HG03354 (cell line): ENCODE results near the gene WDFY2.
"Not testable (repeated sequence)": the region's sequence is repeated elsewhere in the genome, so short reads cannot be mapped to it uniquely, and the experiment has no call there.

Experiments
- ATAC-seq: cut with Tn5 transposase; IDR thresholded peaks from one replicate; pipeline ENCODE4 v1.9.1; 2021; ENCODE audit warnings: mild to moderate bottlenecking; ENCODE audit not compliant: unreplicated experiment, poor library complexity, severe bottlenecking

Gene WDFY2, protein sequence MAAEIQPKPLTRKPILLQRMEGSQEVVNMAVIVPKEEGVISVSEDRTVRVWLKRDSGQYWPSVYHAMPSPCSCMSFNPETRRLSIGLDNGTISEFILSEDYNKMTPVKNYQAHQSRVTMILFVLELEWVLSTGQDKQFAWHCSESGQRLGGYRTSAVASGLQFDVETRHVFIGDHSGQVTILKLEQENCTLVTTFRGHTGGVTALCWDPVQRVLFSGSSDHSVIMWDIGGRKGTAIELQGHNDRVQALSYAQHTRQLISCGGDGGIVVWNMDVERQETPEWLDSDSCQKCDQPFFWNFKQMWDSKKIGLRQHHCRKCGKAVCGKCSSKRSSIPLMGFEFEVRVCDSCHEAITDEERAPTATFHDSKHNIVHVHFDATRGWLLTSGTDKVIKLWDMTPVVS

DNA sequence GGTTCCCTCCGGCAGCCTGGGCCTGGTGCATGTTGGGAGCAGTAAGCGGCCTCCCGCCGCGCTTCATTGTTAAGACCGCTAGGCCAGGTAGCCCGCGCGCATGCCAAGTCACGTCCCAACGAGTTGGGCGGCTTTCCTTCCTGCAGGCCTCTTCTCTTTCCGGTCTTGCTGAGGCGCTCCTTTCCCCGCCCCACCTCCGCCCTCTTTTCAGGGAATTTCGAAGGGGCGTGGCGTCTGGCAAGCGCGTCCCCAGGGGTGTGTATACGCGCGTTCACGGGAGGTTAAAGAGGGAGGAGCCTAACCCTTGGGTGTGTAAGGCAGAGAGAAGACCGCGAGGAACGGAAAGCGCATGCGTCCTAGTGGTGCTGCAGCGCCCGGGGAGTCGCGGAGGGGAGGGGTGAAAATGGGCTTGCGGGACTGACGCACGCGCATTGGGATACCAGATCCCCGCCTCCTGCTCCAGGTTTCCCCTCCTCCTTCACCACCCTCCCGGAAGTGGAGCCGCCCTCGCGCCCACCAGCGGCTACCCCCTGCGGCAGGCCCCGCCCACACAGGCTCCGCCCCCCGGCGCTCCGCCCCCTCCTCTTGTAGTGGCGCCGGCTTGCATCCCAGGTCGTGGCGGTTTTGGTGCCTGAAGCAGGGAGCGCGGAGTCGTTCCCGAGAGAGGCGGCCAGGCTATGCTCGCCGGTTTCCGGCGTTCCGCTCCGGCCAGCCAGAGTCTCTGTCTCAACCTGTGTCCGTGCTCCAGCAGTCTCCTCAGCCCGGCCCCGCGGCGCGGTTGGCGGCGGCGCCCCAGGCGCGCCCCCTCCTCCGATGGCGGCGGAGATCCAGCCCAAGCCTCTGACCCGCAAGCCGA lies at the start of gene WDFY2:
Gene WDFY2 (plus strand): TSS at position 588 of the 856 bp plus-strand sequence. CDS start 226 bp downstream, at position 814.
- peak; percentile 84 for ATAC-seq

DNA sequence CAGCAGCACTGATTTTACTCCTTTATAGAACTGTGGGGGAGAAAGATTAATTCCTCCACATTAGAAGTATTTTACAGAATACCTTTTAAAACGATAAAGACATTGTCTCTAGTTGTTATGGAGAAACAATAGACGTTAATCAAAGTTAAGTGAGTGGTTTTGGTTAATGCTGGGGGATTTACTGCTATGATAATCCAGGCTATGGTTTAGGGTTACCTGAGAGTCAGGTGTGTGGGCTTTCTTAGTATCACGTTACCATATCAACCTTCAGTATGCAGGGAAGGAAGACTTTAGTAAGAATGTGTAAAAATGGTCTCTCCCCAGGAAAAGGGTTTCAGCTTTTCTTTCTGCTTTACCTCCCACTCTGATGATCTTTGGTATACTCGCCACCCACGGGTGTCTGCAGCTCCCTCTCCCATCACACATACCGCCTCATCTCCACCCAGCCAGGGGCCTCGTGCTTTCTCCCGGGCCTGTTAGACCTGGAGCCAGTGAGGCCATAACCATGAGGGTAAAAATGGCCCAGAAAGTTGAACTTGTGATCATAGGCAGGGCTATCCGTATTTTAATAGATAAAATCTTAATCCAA lies 45.6 kb upstream of the WDFY2 start:
- ATAC-seq: no peak

DNA sequence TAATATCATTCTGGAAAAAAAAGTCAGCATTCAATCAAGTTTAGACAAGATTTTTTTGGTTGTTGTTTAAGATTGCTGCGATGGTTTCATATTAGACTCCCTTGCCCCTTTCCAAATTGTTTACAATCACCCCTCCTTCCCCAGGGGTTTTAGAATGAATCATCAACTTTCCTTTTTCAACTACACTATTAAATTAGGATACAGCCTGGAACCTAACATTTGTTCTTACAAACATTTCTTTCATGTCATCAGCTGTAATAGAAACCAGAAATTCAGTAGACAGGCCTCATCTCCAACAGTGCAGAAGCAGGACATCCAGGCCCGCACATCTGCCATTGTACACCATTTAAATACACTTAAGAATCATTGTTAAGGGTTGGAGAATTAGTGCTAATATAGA lies 44.4 kb upstream of the WDFY2 start:
- ATAC-seq: no peak

DNA sequence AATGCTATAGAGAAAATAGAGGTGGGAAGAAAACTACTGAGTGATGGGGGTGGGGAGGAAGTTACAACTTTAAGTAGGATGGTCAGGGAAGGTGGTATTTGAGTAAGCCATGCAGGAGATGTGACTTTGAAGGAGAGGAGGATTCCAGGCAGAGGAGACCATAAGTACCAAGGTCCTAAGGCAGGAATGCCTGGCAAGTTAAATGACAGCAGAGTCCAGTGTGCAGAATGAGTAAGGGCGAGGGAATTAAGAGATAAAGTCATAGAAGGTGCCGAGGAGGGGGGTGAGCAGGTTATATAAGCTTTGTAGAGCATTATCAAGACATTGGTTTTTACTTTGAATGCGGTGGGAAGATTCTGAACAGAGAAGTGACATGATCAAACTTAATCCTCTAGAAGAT lies 43.2 kb upstream of the WDFY2 start:
- ATAC-seq: no peak

DNA sequence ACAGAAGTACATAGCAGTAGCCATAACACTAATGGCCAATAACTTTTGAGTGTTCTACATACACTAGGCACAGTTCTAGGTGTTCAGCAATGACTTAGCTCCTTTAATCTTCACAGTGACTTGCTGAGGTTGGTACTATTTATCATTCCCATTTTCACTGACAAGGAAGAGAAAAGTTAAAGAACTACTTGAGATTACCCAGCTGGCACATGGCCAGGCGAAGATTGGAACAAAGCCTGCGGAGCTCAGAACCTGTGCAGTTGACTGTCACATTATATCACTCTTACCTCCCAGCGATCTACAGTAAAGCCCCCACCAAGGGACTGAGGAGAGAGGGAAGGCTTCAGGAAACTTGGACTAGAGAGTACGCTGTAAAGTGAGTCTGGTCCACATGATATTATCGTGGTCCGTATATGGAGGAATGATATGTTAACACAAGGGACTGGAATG lies 42.4 kb upstream of the WDFY2 start:
- ATAC-seq: no peak

DNA sequence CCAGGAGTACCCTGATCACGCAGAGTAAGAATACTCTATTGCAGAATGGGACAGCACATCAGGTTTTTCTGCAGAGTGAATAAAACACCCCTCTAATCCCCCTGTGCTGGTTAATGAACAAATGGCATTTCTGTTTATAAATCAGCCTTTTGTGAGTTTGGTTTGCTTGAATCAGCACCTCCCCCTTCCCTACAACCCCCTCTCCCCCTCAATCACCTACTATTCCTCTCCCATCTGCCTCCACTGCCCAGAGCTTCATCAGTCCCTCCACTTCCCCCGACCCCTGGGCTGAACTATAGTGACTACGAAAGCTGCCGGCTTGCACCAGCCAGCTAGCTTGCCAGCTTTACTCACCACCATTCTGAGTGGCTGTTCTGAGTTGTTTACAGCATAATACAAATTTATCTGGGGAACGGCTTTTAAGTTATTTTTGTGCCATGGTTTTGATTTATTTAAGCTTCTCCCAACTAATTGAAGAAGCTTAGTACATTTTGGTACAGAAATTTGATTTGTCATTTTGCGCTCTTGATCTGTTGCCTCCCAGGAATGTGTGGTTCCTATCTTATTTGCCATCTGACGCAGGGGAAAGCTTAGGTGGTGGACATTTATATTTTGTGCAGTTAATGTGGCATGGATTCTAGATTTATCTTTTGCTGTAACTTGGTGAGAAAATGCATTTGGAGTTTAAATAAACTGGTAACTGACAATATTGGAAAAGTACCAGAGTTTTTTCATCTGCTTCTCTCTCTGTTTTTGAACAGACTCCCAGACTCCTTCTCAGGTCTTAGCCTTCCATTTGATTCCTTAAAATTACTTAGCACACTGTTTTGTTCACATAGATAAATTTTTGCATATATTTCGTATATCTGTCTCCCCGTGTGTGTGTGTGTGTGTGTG lies 41.7 kb upstream of the WDFY2 start:
- no peak for ATAC-seq

DNA sequence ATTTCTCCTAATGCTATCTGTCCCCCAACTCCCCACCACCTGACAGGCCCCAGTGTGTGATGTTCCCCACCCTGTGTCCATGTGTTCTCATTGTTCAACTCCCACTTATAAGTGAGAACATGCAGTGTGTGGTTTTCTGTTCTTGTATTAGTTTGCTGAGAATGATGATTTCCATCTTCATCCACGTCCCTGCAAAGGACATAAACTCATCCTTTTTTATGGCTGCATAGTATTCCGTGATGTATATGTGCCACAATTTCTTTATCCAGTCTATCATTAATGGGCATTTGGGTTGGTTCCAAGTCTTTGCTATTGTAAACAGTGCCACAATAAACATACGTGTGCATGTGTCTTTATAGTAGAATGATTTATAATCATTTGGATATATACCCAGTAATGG lies 38.8 kb upstream of the WDFY2 start:
- ATAC-seq: not testable (repeated sequence)

DNA sequence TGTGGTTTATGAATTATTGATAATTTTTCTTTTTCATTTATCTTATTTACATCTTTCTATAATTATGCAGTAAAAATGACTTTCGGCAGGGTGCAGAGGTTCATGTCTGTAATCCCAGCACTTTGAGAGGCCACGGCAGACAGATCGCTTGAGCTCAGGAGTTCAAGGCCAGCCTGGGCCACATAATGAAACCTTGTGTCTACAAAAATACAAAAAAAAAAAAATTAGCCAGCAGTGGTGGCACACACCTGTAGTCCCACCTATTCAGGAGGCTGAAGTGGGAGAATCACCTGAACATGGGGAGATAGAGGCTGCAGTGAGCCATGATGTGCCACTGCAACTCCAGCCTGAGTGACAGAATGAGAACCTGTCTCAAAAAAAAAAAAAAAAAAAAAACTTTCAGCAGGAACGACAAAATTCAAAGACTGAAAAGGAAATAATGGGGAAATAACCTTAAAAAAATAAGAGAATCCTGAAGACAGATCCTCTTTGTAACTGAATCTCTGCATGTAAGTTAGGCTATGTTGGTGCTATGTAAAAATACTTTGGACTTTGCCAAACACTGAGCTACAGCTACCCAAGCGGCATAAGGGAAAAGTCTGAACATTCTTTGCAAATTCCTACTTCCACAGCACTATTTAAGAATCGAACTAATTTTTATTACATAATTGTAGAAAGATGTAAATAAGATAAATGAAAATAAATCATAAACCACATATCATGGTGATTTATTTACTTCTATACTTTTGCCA lies 36.7 kb upstream of the WDFY2 start:
- ATAC-seq: no peak

DNA sequence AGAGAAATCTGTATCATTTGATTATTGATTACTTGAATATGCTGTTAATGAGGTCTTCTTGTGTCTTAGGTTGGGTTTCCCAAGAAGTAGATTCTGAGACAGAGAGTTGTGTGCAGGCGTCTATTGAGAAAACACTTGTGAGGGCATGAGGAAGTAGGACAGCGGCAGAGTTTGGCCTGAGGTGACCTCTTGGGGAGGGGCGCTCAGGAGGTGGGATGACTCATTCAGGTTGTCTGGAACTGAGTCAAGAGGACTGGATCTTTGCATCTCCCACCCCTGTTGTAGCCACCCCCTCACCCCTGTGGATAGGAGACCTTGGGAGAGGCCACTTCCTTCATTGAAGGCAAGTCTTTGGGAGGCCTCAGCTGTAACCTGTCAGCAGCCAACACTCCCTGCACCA lies 35.2 kb upstream of the WDFY2 start:
- no peak for ATAC-seq

DNA sequence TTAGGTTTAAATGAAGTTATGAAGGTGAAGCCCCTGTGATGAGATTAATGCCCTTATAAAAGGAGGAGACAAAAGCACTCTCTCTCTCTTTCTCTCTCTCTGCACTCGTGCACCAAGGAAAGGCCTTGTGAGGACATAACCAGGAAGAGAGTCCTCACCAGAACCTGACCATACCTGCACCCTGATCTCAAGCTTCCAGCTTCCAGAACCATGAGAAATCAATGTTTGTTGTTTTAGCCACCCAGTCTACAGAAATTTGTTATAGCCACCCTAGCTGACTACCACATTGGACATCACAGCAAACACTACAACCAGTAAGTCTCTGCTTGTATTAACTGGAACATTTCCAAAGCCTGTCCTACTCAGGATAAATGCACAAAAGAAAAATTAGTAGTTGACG lies 34.7 kb upstream of the WDFY2 start:
- no peak for ATAC-seq

DNA sequence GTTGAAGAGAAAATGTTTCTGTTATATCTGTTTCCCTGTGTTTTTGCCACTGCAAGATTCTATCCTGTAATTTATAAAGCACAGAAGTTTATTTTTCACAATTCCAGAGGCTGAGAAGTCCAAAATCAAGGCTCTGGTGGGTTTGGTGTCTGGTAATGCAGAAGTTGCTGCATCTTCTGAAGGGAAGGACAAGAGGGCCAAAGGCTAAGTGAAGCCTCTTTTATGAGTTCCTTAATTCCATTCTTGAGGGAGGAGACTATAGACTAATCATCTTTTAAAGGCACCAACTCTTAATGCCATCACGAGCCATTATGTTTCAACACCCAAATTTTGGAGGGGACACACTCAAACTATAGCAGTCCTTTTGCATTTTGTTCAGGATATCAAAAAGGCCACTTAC lies 34.1 kb upstream of the WDFY2 start:
- ATAC-seq: no peak

DNA sequence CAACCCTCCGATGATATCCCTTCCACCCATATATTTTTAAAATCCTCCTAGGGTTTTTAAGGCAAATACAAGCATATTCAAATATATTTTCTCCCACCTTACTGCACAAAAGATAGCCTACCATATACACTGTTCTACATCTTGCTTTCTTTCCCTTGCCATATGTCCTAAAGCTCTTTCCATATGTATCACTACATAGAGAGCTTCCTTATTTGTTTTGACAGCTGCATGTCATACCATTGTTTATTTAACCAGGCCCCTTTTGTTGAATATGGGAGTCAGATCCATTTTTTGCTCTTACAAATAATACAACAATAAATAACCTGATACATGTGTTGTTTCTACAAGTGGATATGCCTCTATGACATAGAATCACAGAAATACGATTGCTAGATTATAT lies 32.8 kb upstream of the WDFY2 start:
- no peak for ATAC-seq

DNA sequence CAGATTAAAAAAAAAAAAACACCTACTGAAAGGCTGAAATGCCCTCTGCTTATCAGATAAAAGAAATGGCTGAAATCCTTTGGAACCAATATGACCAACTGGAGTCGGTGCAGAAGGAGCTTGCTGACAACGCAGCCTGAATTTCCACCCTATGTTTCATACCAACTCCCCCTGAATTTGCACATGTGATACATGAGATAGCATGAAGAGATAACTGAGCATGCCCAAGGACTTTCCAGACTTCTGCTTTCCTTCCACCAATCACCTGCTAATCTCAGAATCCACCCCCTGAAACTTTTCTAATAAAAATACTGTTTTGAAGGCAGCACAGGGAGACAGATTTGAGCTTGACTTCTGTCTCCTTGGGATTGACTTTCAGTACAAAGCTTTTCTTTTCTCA lies 32.2 kb upstream of the WDFY2 start:
- no peak for ATAC-seq

DNA sequence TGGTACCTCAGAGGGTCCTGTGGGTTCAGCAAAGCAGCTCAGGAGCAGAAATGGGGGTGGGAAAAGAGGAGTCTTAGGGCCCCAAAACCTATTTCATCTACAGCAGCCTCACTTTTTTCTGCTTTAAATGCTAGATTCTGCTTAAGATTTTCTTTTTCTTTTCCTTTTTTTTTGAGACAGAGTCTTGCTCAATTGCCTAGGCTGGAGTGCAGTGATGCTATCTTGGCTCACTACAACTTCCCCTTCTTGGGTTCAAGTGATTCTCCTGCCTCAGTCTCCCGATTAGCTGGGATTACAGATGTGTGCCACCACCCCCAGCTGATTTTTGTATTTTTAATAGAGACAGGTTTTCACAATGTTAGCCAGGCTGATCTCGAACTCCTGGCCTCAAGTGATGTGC lies 30.7 kb upstream of the WDFY2 start:
- no peak for ATAC-seq

DNA sequence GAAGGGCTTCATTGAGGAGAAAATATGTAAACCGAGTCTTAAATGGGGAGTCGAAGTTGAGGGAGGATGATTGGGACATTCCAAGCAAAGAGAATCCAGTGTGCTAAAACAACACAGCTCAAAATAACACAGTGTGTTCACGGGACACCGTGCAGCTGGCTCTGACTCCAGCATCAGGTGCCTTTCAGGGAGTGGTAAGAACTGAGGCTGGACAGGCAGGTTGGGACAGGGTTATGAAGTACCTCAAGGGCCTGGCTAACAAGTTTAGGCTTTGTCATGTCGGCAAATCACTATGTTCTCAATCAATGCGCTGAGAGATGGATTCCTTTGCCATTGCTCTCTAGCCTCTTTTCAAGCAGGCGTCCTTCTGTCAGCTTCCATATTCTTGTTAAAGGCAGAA lies 27.5 kb upstream of the WDFY2 start:
- ATAC-seq: no peak

DNA sequence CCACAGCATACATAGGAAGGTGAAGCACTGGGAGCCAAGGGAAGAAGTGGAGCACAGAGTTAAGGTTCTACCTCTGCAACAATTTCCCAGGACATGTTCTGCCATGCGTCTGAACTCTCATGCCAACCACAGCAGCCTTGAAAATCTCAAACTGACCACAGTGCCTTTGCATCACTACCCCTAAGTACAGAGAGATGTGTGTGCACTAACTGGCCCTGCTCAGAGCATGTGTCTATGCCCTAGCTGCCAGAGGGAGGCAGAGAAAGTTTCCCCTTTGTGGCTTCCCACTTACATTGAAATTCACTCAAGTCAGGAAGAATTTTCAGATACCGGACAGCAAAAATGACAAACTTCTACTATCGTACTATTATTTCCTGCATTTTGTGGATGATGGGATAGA lies 26.8 kb upstream of the WDFY2 start:
- no peak for ATAC-seq

DNA sequence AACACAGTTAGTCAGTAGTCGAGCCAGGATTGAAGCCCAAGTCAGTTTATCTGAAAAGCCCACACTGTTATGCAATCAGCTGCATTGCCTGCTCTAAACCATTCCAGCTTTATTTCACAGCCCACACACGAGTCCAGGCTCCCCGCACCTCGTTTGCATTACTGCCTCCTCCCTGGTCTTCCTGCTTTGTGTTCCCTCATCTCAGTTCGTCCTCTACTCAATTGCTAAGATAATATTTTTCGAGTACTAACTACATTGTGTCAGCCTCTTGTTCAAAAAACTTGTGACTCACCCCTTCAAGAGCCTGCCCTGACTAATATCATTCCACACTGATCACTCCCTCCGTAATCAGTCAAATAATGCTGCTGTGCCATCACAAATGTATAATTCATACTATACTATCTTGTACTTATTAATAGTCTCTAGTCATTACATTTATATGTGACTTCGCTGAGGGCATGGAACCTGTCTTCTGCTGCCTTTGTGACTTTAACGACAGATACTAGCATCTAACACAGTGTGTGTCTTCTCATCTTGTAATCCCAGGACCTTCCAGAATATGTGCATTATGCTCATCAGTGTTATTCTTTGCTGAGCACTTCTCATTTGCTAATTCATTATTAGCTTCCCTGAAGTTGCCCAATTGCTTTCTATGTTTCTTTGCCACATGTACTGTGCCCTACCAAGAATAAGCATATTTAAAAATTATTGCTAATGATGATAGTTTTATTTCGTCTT lies 26.2 kb upstream of the WDFY2 start:
- no peak for ATAC-seq

DNA sequence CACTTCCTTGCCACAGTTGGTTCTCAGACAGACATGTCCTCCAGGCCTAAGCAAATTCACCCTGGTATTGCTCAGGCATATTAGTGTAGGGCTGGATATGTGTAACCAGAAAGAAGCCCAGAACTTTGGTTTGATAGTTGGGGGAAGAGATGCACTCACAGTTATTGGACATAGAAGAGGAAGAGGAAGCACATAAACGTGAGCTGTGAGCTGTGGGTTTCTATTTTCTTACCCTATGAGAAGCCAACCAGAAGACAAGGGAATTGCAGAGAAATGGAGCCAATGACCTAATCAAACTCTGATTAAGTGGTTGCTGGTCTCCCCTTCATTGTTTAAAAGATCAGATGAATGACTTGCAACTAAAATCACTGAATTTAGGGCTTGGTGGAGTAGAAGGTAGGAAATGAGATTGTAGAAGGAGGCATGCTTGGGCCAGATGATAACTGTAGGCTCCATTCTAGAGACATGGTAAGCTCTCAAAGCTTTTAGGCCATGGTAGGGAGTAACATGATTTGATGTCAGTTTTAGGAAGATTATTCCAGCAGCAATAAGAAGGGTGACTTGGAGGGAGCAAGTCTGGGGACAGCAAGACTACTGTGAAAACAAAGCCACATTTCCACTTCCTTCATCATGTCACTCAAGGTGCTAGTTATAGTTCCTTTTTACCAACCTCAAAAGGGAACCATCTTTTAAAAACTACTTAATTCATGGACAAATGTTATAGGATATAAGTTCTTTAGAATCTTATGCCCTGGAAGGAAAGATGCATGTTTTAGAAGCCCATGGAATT lies 24.1 kb upstream of the WDFY2 start:
- ATAC-seq: no peak
